Endothelial cell of umbilical vein (primary cell): ENCODE data around the gene C10orf105. TPM values are rescaled to one million over a fixed set of nuclear protein-coding genes. Genes with fewer than 3 reads are reported as not detected.

ENCODE experiments used
- BruUV-seq: library from RNA; stranded (reverse); fragments of 400-500 nt; replicated peaks from 2 replicates; lab custom pipeline; 2021; lab: Mats Ljungman, UMichigan
- CTCF ChIA-PET: fragments of 300-600, 350-600 bp; sonication (Branson Sonifier 250); formaldehyde crosslinking; loops from one replicate; lab custom pipeline; 2021; ENCODE audit warnings: antibody characterized with exemption, inconsistent platforms; lab: Charles Lee
- POLR2A ChIA-PET: fragments of 300-600, 350-600 bp; sonication (Branson Sonifier 250); formaldehyde crosslinking; loops from one replicate; lab custom pipeline; 2021; ENCODE audit warnings: antibody characterized with exemption, inconsistent platforms; lab: Charles Lee
- DNase-seq: peaks from one replicate; pipeline ENCODE4 v3.0.0-alpha.2; 2011; ENCODE audit warnings: low read depth, low spot score
- FAIRE-seq: peaks from 2 replicates; lab custom pipeline; 2011; peaks lifted over from hg19 to GRCh38; lab: Jason Lieb, UNC
- H2AFZ ChIP-seq: 2 replicates; pipeline ENCODE4 v1.6.0; 2012; ENCODE audit warnings: low read depth, low read length, control low read depth, inconsistent platforms
- H3K27ac ChIP-seq: 2 replicates; pipeline ENCODE4 v1.5.1; 2011; ENCODE audit warnings: low read depth, mild to moderate bottlenecking, control low read depth, low read length, moderate library complexity; ENCODE audit not compliant: insufficient read depth
- H3K27me3 ChIP-seq, 2 experiments: 2 replicates each; pipeline versions ENCODE4 v1.6.0 to v1.6.1; 2011; ENCODE audit warnings: low read length in 2 of 2, mixed read lengths in 1 of 2; ENCODE audit not compliant: control insufficient read depth in 2 of 2, insufficient read depth in 2 of 2
- H3K36me3 ChIP-seq, 2 experiments: 2 replicates in 1 of 2; 3 replicates in 1 of 2; pipeline ENCODE4 v1.5.1; 2011; ENCODE audit warnings: low read length in 2 of 2, mild to moderate bottlenecking in 1 of 2, moderate library complexity in 1 of 2; ENCODE audit not compliant: control insufficient read depth in 2 of 2, insufficient read depth in 2 of 2; ENCODE audit errors: extremely low read depth in 1 of 2
- H3K4me1 ChIP-seq: 3 replicates; pipeline ENCODE4 v1.5.1; 2011; ENCODE audit warnings: mild to moderate bottlenecking, low read length; ENCODE audit not compliant: control insufficient read depth, insufficient read depth; ENCODE audit errors: extremely low read depth
- H3K4me2 ChIP-seq: 2 replicates; pipeline ENCODE4 v1.6.1; 2011; ENCODE audit warnings: low read length, control low read depth, mixed read lengths; ENCODE audit not compliant: insufficient read depth
- H3K4me3 ChIP-seq, 3 experiments: fragments of 200-600 bp in 1 of 3; sonication (generic), shearing (Covaris generic) in 1 of 3; replicated peaks in 1 of 3; 2 replicates each; pipeline ENCODE4 v1.5.1; 2011 to 2016; ENCODE audit warnings: control low read depth in 3 of 3, low read length in 3 of 3, mild to moderate bottlenecking in 2 of 3, inconsistent platforms in 1 of 3, low read depth in 1 of 3, moderate library complexity in 1 of 3; ENCODE audit not compliant: insufficient read depth in 1 of 3
- H3K79me2 ChIP-seq: 2 replicates; pipeline ENCODE4 v1.6.0; 2012; ENCODE audit warnings: low read length, inconsistent platforms; ENCODE audit not compliant: control insufficient read depth, insufficient read depth
- H3K9ac ChIP-seq: replicated peaks from 2 replicates; pipeline ENCODE3; 2011; ENCODE audit warnings: low read length, control low read depth; ENCODE audit not compliant: insufficient read depth; ENCODE audit errors: extremely low read depth
- H3K9me1 ChIP-seq: replicated peaks from 3 replicates; pipeline ENCODE4 v1.6.0; 2011; ENCODE audit warnings: mild to moderate bottlenecking, low read length; ENCODE audit not compliant: control insufficient read depth, insufficient read depth; ENCODE audit errors: extremely low read depth
- H3K9me3 ChIP-seq: replicated peaks from 2 replicates; pipeline ENCODE4 v1.5.1; 2012; ENCODE audit warnings: low read length, inconsistent platforms; ENCODE audit not compliant: control insufficient read depth, insufficient read depth
- H4K20me1 ChIP-seq: replicated peaks from 2 replicates; pipeline ENCODE3; 2011; ENCODE audit warnings: mild to moderate bottlenecking, low read length; ENCODE audit not compliant: control insufficient read depth, insufficient read depth; ENCODE audit errors: extremely low read depth
- CTCF ChIP-seq, 2 donors: IDR thresholded peaks; 1 replicate in 1 of 2; 2 replicates in 1 of 2; pipeline ENCODE4 v1.5.1; 2011; ENCODE audit warnings: low read length in 2 of 2, mild to moderate bottlenecking in 2 of 2, moderate library complexity in 2 of 2, control low read depth in 1 of 2, inconsistent platforms in 1 of 2, low read depth in 1 of 2; ENCODE audit not compliant: insufficient read depth in 1 of 2; ENCODE audit errors: extremely low read depth in 1 of 2
- EZH2 ChIP-seq: IDR thresholded peaks from 2 replicates; pipeline ENCODE4 v1.6.1; 2012; ENCODE audit warnings: borderline replicate concordance, low read depth, mild to moderate bottlenecking, moderate library complexity, low read length, inconsistent platforms; ENCODE audit not compliant: severe bottlenecking
- FOS ChIP-seq: IDR thresholded peaks from 2 replicates; pipeline ENCODE4 v1.6.1; 2011; ENCODE audit warnings: mild to moderate bottlenecking, low read length, moderate library complexity, borderline replicate concordance; ENCODE audit not compliant: insufficient read depth
- GATA2 ChIP-seq: IDR thresholded peaks from 2 replicates; pipeline ENCODE4 v1.7.0; 2011; ENCODE audit warnings: low read depth, mild to moderate bottlenecking, moderate library complexity, mixed read lengths, low read length; ENCODE audit not compliant: insufficient read length, insufficient read depth
- JUN ChIP-seq: IDR thresholded peaks from 2 replicates; pipeline ENCODE4 v1.6.1; 2011; ENCODE audit warnings: borderline replicate concordance, low read depth; ENCODE audit not compliant: insufficient read length, insufficient read depth
- MAX ChIP-seq: IDR thresholded peaks from 2 replicates; pipeline ENCODE4 v1.6.1; 2011; ENCODE audit not compliant: insufficient read depth, insufficient read length
- MYC ChIP-seq: IDR thresholded peaks from one replicate; pipeline ENCODE4 v1.6.1; 2011; ENCODE audit warnings: mild to moderate bottlenecking, low read depth, low read length
- POLR2A ChIP-seq: IDR thresholded peaks from 2 replicates; pipeline ENCODE4 v1.6.1; 2012; ENCODE audit warnings: low read depth, mild to moderate bottlenecking, control low read depth, low read length
- POLR2AphosphoS5 ChIP-seq: IDR thresholded peaks from 2 replicates; pipeline ENCODE4 v1.6.1; 2012; ENCODE audit warnings: low read depth, mild to moderate bottlenecking, control low read depth, low read length, moderate library complexity; ENCODE audit not compliant: insufficient read depth
- dilution Hi-C: fragments of 300-500 bp; cut with MboI; formaldehyde crosslinking; loops from one replicate; pipeline ENCODE4 v1.15.0; 2019; ENCODE audit warnings: low sequenced_read_pairs; ENCODE audit not compliant: extremely low pct_ligation_motif_present
- intact Hi-C: fragments of 100-400 bp; cut with micrococcal nuclease; formaldehyde crosslinking; loops from one replicate; pipeline ENCODE4 v1.10.0; 2022
- polyA plus RNA-seq, 4 experiments: library from polyadenylated mRNA; depleted of rRNA in 3 of 4; stranded (reverse) in 3 of 4; unstranded in 1 of 4; fragments of >200 nt; gene quantifications; 2 replicates each; pipeline versions ENCODE4 v1.2.1 to v1.2.3, GENCODE V29; 2011 to 2012; ENCODE audit warnings: missing spikeins in 1 of 4
- total RNA-seq: library from RNA; stranded (reverse); gene quantifications from 2 replicates; pipeline ENCODE4 v1.2.3, GENCODE V29; 2021

Gene C10orf105
- total and polyA plus RNA-seq, 2 donors (not counting 3 experiments of a cell fraction or from before 2014, with no cell fraction given), result not detected

- Histone ChIP-seq H2AFZ (no peak overlapping the region), H3K27me3 (peaks cover 0 to 2% of the 10 kb centered on the region in 2 experiments), H3K9ac (no peak overlapping the region), H3K9me3 (no peaks in the 10 kb centered on the region), H3K9me1 (no peaks in the 10 kb centered on the region), H3K36me3 (no peaks in the 10 kb centered on the region), H3K4me2 (no peak overlapping the region), H3K4me1 (peaks cover 3% of the 10 kb centered on the region), H3K79me2 (no peaks in the 10 kb centered on the region), H3K4me3 (no peak overlapping the region), H3K27ac (no peak overlapping the region), H4K20me1 (no peaks in the 10 kb centered on the region)
- ChIA-PET POLR2A (no interaction called here), CTCF (interaction anchor here (0.6 to 3.9 kb wide), 2 partner anchors 10 to 402 kb away, joined by 4 to 19 read pairs; no protein-coding TSS in a partner anchor)
- TF ChIP-seq POLR2A (no peak), FOS (no peak), JUN (no peak), MAX (no peak), GATA2 (no peak), CTCF (IDR thresholded peaks at IDR 0.05; ENCODE audit: extremely low read depth in 1 of 2, insufficient read depth in 1 of 2, low read depth in 1 of 2, low read length in 2 of 2) (no peak), POLR2AphosphoS5 (no peak), MYC (no peak), EZH2 (no peak)
- dilution Hi-C loops, result no loop called here
- DNase-seq (no peak), FAIRE-seq (no peak)
- no TSS peak for BruUV-seq
- intact Hi-C loops, result no loop called here
Observed at GRCh38 chr10:71718165-71718698, 1.3 kb downstream of the C10orf105 start.
